Measurements from ENCODE around the gene AUH.

GRCh38 chr9:91407580-91408318, 46.0 kb upstream of the AUH start:
- TF ChIP-seq POLR2A (IDR thresholded peaks at IDR 0.05; ENCODE audit: low read depth, low read length) (no peak), MYC (IDR thresholded peaks at IDR 0.05; ENCODE audit: insufficient read depth, insufficient read length, insufficient replicate concordance, low read length, severe bottlenecking) (no peak), PKNOX1 (IDR thresholded peaks at IDR 0.05) (no peak), TCF7 (IDR thresholded peaks at IDR 0.05; ENCODE audit: borderline replicate concordance) (no peak), SMC3 (IDR thresholded peaks at IDR 0.05; ENCODE audit: borderline replicate concordance, low read length) (no peak), YY1 (IDR thresholded peaks at IDR 0.05; ENCODE audit: low read depth, low read length) (no peak), CTCF (IDR thresholded peaks at IDR 0.05 in 2 of 3, conservative IDR thresholded peaks at IDR 0.05 in 1 of 3; ENCODE audit: control insufficient read depth in 2 of 3, extremely low read depth in 1 of 3, insufficient read depth in 1 of 3, low read depth in 3 of 3, low read length in 3 of 3) (no peak)
